Common myeloid progenitor, CD34-positive (primary cell): ENCODE results near the gene RTN4.
A peak's percentile ranks its signal among the peaks of the same experiment; 100 is the strongest.

ENCODE experiments used
- CTCF ChIA-PET: fragments of 350-600 bp; sonication (Branson Sonifier 250); formaldehyde crosslinking; loops from one replicate; lab custom pipeline; 2021; ENCODE audit warnings: antibody characterized with exemption; lab: Charles Lee
- POLR2A ChIA-PET: fragments of 350-600 bp; sonication (Branson Sonifier 250); formaldehyde crosslinking; loops from one replicate; lab custom pipeline; 2021; ENCODE audit warnings: antibody characterized with exemption; lab: Charles Lee
- DNase-seq, 3 donors: peaks; one replicate each; pipeline versions ENCODE4 v3.0.0 to v3.0.0-alpha.2; 2013
- H3K27ac ChIP-seq, 2 experiments: 1 replicate in 1 of 2; 2 replicates in 1 of 2; pipeline ENCODE4 v1.7.0; 2013; ENCODE audit warnings: inconsistent platforms in 2 of 2, low read length in 2 of 2, mild to moderate bottlenecking in 2 of 2, low read depth in 1 of 2, moderate library complexity in 1 of 2; ENCODE audit not compliant: severe bottlenecking in 2 of 2, insufficient read depth in 1 of 2, poor library complexity in 1 of 2
- H3K27me3 ChIP-seq, 5 experiments: replicated peaks in 2 of 5; 1 replicate in 3 of 5; 2 replicates in 2 of 5; pipeline versions ENCODE4 v1.6.1 to v1.7.0; 2013; ENCODE audit warnings: low read length in 4 of 5, mild to moderate bottlenecking in 2 of 5, moderate library complexity in 2 of 5, inconsistent platforms in 1 of 5; ENCODE audit not compliant: insufficient read depth in 5 of 5, control insufficient read depth in 4 of 5
- H3K36me3 ChIP-seq, 4 experiments: 1 replicate in 2 of 4; 2 replicates in 2 of 4; pipeline versions ENCODE4 v1.6.1 to v1.7.0; 2013; ENCODE audit warnings: low read length in 3 of 4, control low read depth in 1 of 4, mild to moderate bottlenecking in 1 of 4; ENCODE audit not compliant: control insufficient read depth in 4 of 4, insufficient read depth in 4 of 4
- H3K4me1 ChIP-seq, 4 experiments: 1 replicate in 3 of 4; 2 replicates in 1 of 4; pipeline versions ENCODE4 v1.6.1 to v1.7.1; 2013; ENCODE audit warnings: low read length in 3 of 4, mild to moderate bottlenecking in 3 of 4, control low read depth in 1 of 4, inconsistent platforms in 1 of 4, moderate library complexity in 1 of 4; ENCODE audit not compliant: control insufficient read depth in 4 of 4, insufficient read depth in 4 of 4; ENCODE audit errors: control extremely low read depth in 1 of 4
- H3K4me3 ChIP-seq, 7 experiments: 1 replicate in 4 of 7; 2 replicates in 3 of 7; pipeline versions ENCODE4 v1.5.1 to v1.7.0; 2013; ENCODE audit warnings: mild to moderate bottlenecking in 7 of 7, low read length in 6 of 7, moderate library complexity in 6 of 7, inconsistent platforms in 2 of 7, low read depth in 2 of 7, control low read depth in 1 of 7; ENCODE audit not compliant: insufficient read depth in 4 of 7, control insufficient read depth in 1 of 7; ENCODE audit errors: extremely low read depth in 1 of 7
- H3K9me3 ChIP-seq, 5 experiments: 1 replicate in 4 of 5; 2 replicates in 1 of 5; pipeline versions ENCODE4 v1.6.1 to v1.7.1; 2013; ENCODE audit warnings: low read length in 4 of 5, mild to moderate bottlenecking in 2 of 5, inconsistent platforms in 1 of 5, low read depth in 1 of 5, moderate library complexity in 1 of 5; ENCODE audit not compliant: control insufficient read depth in 4 of 5, insufficient read depth in 2 of 5; ENCODE audit errors: control extremely low read depth in 1 of 5
- WGBS: methylation state at CpG from one replicate; pipeline ENCODE4 v1.1.5; 2013; ENCODE audit not compliant: insufficient coverage; 5-methylcytosine and 5-hydroxymethylcytosine counted together

Gene RTN4

GRCh38 chr2:55029098-55029497 lies 21.2 kb downstream of the RTN4 start:
- Histone ChIP-seq H3K27me3 (no peaks in the 10 kb centered on the region), H3K4me3 (no peak overlapping the region), H3K4me1 (peaks cover 19 to 50% (median 34%) of the 10 kb centered on the region in 4 experiments), H3K36me3 (peaks cover 0 to 4% (median under 1%) of the 10 kb centered on the region in 4 experiments), H3K27ac (no peak overlapping the region), H3K9me3 (no peaks in the 10 kb centered on the region)
- ChIA-PET POLR2A (no interaction called here), CTCF (interaction anchor here (0.9 to 2.6 kb wide), 6 partner anchors 8 to 140 kb away, joined by 3 to 15 read pairs (median 4); partner anchors contain the start of gene RTN4)
- no peak for DNase-seq
- no CpG with 5 or more reads among the region's 1 CpG for WGBS

DNA sequence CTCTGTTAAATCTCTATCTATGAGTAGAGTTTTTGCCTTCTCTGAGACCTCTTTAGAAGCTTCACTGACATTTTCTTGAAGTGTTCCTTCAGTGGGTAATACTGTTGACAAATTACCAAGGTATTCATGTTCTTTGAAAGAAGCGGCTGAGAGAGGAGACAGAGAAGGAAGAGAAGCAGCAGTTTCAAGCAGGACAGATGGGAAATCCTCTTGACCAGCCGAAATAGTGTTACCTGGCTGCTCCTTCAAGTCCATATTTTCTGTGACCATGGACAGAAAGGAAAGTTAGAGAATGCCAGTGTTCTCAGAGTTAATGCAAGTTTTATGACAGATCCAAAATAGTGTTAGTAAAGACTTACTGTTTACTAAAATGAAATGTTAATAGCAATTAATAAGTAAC lies 23.0 kb downstream of the RTN4 start:
- H3K27me3 ChIP-seq: no peaks in the 10 kb centered on the region
- no peaks in the 10 kb centered on the region for H3K9me3 ChIP-seq
- H3K4me1 ChIP-seq: peaks cover 12 to 46% (median 29%) of the 10 kb centered on the region in 4 experiments
- H3K36me3 ChIP-seq: peaks cover 0 to 4% (median under 1%) of the 10 kb centered on the region in 4 experiments
- DNase-seq: no peak
- 90% methylated on average over 2 of the region's 2 CpGs for WGBS
- no peak overlapping the region for H3K27ac ChIP-seq
- H3K4me3 ChIP-seq: no peak overlapping the region
- ChIA-PET CTCF (interaction anchor here (1.0 to 2.6 kb wide), 2 partner anchors 21 to 22 kb away, joined by 3 to 15 read pairs; partner anchors contain the start of gene RTN4), POLR2A (no interaction called here)

DNA sequence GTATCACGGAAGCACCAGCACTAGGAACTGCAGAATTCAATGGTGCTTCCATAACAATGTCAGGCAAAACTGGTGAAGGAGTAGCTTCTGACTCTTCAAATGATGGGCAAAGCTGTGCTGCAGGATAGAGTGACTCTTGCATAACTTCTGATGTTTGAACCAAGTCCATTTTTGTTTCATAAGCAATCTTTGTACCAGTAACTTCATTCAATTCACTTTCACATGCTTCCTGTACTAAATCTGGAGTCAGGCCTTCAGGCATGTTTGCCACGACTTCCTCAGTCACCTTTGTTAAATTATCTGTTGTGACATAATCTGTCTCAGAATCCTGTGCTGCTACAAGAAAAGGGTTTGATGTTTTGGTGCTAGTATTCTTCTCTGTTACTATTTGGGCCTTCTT lies 24.0 kb downstream of the RTN4 start:
- H3K4me1 ChIP-seq: peaks cover 12 to 55% (median 28%) of the 10 kb centered on the region in 4 experiments
- CTCF ChIA-PET: interaction anchor here (0.9 to 2.0 kb wide), 9 partner anchors 11 to 149 kb away, joined by 3 to 13 read pairs (median 5); no protein-coding TSS in a partner anchor

GRCh38 chr2:55025627-55026026 lies 24.6 kb downstream of the RTN4 start:
- H3K4me1 ChIP-seq: peaks cover 12 to 60% (median 29%) of the 10 kb centered on the region in 4 experiments

More for the DNA sequence above, 24.0 kb downstream of the RTN4 start:
- Histone ChIP-seq H3K36me3 (peaks cover 0 to 4% (median under 1%) of the 10 kb centered on the region in 4 experiments), H3K4me3 (no peak overlapping the region), H3K9me3 (no peaks in the 10 kb centered on the region), H3K27ac (peak overlapping the region in 1 of 2 experiments; percentile 47), H3K27me3 (no peaks in the 10 kb centered on the region)
- POLR2A ChIA-PET: no interaction called here
- WGBS: 50% methylated on average over 2 of the region's 2 CpGs
- peak in 1 of 3 donors; percentile 36 for DNase-seq

GRCh38 chr2:55025082-55025481 lies 25.2 kb downstream of the RTN4 start:
- WGBS: 92% methylated on average over 2 of the region's 2 CpGs
- no peaks in the 10 kb centered on the region for H3K27me3 ChIP-seq
- no peaks in the 10 kb centered on the region for H3K9me3 ChIP-seq
- H3K4me3 ChIP-seq: no peak overlapping the region
- no peak overlapping the region for H3K27ac ChIP-seq
- H3K4me1 ChIP-seq: peaks cover 12 to 65% (median 29%) of the 10 kb centered on the region in 4 experiments
- DNase-seq: no peak
- ChIA-PET CTCF (interaction anchor here (0.9 to 2.0 kb wide), 7 partner anchors 23 to 150 kb away, joined by 3 to 13 read pairs (median 5); no protein-coding TSS in a partner anchor), POLR2A (no interaction called here)
- peaks cover 0 to 4% (median 3%) of the 10 kb centered on the region in 4 experiments for H3K36me3 ChIP-seq

More at GRCh38 chr2:55025627-55026026, 24.6 kb downstream of the RTN4 start:
- ChIA-PET CTCF (interaction anchor here (0.9 to 2.0 kb wide), 8 partner anchors 11 to 150 kb away, joined by 3 to 13 read pairs (median 5); no protein-coding TSS in a partner anchor), POLR2A (no interaction called here)
- Histone ChIP-seq H3K27me3 (no peaks in the 10 kb centered on the region), H3K9me3 (no peaks in the 10 kb centered on the region), H3K4me3 (no peak overlapping the region), H3K27ac (no peak overlapping the region), H3K36me3 (peaks cover 0 to 4% (median 3%) of the 10 kb centered on the region in 4 experiments)
- DNase-seq: no peak
- whole genome bisulfite sequencing: 86% methylated on average over 1 of the region's 2 CpGs

GRCh38 chr2:55022476-55022875 lies 27.8 kb downstream of the RTN4 start:
- peaks cover 0 to 3% (median 0%) of the 10 kb centered on the region in 5 experiments for H3K9me3 ChIP-seq
- H3K27me3 ChIP-seq: no peaks in the 10 kb centered on the region
- WGBS: 100% methylated on average over 3 of the region's 3 CpGs
- ChIA-PET POLR2A (no interaction called here), CTCF (interaction anchor here (1.1 to 1.7 kb wide), 4 partner anchors 9 to 152 kb away, joined by 3 to 7 read pairs (median 6); no protein-coding TSS in a partner anchor)
- no peak overlapping the region for H3K4me3 ChIP-seq
- DNase-seq: no peak
- peaks cover 2 to 3% (median 3%) of the 10 kb centered on the region in 4 experiments for H3K36me3 ChIP-seq
- peaks cover 24 to 77% (median 45%) of the 10 kb centered on the region in 4 experiments for H3K4me1 ChIP-seq
- H3K27ac ChIP-seq: no peak overlapping the region
